ENCODE measurements around the gene FLNC.

The FLNC gene

GRCh38 chr7:128830231-128831177, at the start of gene FLNC:
Gene FLNC (plus strand): TSS chr7:128830406. CDS start chr7:128830638, 232 bp downstream.
- DNase-seq, result peak; percentile 22 to 33

- DNase-seq, result no peak
These were observed 49.1 kb upstream of the FLNC start for GRCh38 chr7:128781126-128781525.

- DNase-seq, result no peak
These were observed 48.4 kb upstream of the FLNC start for GRCh38 chr7:128781851-128782250.

GRCh38 chr7:128783143-128783861, 46.9 kb upstream of the FLNC start:
- DNase-seq, result no peak

GRCh38 chr7:128785738-128786137, 44.5 kb upstream of the FLNC start:
- DNase-seq, result no peak

- DNase-seq, result no peak
These were observed 41.5 kb upstream of the FLNC start for GRCh38 chr7:128788446-128789412.

GRCh38 chr7:128790315-128791041, 39.7 kb upstream of the FLNC start:
- DNase-seq, result no peak

GRCh38 chr7:128791121-128791971, 38.9 kb upstream of the FLNC start, which contains the start of gene CCDC136:
Gene CCDC136 (plus strand): TSS chr7:128791968. CDS start chr7:128792412, 444 bp downstream.
- DNase-seq, result peak; percentile 74 to 76

- no peak for DNase-seq
These were observed 38.3 kb upstream of the FLNC start for GRCh38 chr7:128791972-128792327.

- no peak for DNase-seq
These were observed 37.6 kb upstream of the FLNC start for GRCh38 chr7:128792471-128793180.

GRCh38 chr7:128793181-128793547, 37.0 kb upstream of the FLNC start:
- DNase-seq, result no peak

GRCh38 chr7:128794020-128794419, 36.2 kb upstream of the FLNC start:
- DNase-seq, result no peak

GRCh38 chr7:128794436-128794835, 35.8 kb upstream of the FLNC start:
- DNase-seq, result no peak

GRCh38 chr7:128795129-128795528, 35.1 kb upstream of the FLNC start:
- no peak for DNase-seq

GRCh38 chr7:128796327-128796726, 33.9 kb upstream of the FLNC start:
- DNase-seq, result no peak

GRCh38 chr7:128799451-128799850, 30.8 kb upstream of the FLNC start:
- DNase-seq, result no peak

GRCh38 chr7:128800567-128800966, 29.6 kb upstream of the FLNC start:
- DNase-seq, result no peak

- no peak for DNase-seq
These were observed 29.2 kb upstream of the FLNC start for GRCh38 chr7:128801003-128801402.

- DNase-seq, result no peak
These were observed 28.4 kb upstream of the FLNC start for GRCh38 chr7:128801667-128802418.

- no peak for DNase-seq
These were observed 25.7 kb upstream of the FLNC start for GRCh38 chr7:128804484-128804883.

Measured in activated CD4-positive, alpha-beta T cell treated with anti-CD3 and anti-CD28 coated beads for 4 hours (primary cell).